ENCODE results near the gene OSBPL8. TPM values are rescaled to one million over a fixed set of nuclear protein-coding genes. Genes with fewer than 3 reads are reported as not detected.
"Not testable (repeated sequence)": the region's sequence is repeated elsewhere in the genome, so short reads cannot be mapped to it uniquely, and the experiment has no call there.

The OSBPL8 gene
- total and polyA plus RNA-seq, 2 experiments from 2014 or later: 64.4 to 73.4 TPM

GRCh38 chr12:76490763-76491162, 68.8 kb downstream of the OSBPL8 start:
- no peak for DNase-seq
- Histone ChIP-seq H3K4me2 (ENCODE audit: unreplicated experiment) (no peak overlapping the region), H3K36me3 (ENCODE audit: low read depth) (peaks cover 9% of the 10 kb centered on the region), H2AFZ (no peak overlapping the region), H3F3A (ENCODE audit: insufficient read depth) (peaks cover 32% of the 10 kb centered on the region), H3K9ac (no peak overlapping the region), H3K4me3 (no peak overlapping the region), H3K27me3 (replicated peaks; ENCODE audit: insufficient read depth) (no peaks in the 10 kb centered on the region), H3K79me2 (ENCODE audit: insufficient read depth) (peaks cover 82% of the 10 kb centered on the region), H3K4me1 (ENCODE audit: insufficient read depth) (peaks cover 12% of the 10 kb centered on the region), H3K27ac (no peak overlapping the region), H3K9me2 (ENCODE audit: insufficient read depth) (no peaks in the 10 kb centered on the region), H3K9me3 (ENCODE audit: low read depth) (peaks cover 3% of the 10 kb centered on the region), H4K20me1 (ENCODE audit: insufficient read depth) (no peaks in the 10 kb centered on the region)
- TF ChIP-seq EZH2 (IDR thresholded peaks at IDR 0.05; ENCODE audit: insufficient read depth, poor library complexity, severe bottlenecking): no peak
- no peak for TF ChIP-seq EZH2phosphoT487 (IDR thresholded peaks at IDR 0.05; ENCODE audit: insufficient read depth, low read depth)
- 88 to 91% methylated on average over 4 of the region's 4 CpGs for WGBS, 2 experiments (ENCODE audit: low coverage in 1 of 2, low lambda C conversion rate in 2 of 2, missing lambda C conversion rate in 2 of 2)
- in situ Hi-C loops (cut with MboI): no loop called here

GRCh38 chr12:76489737-76490136, 69.8 kb downstream of the OSBPL8 start:
- 34 to 39% methylated on average over 3 of the region's 3 CpGs for WGBS, 2 experiments (ENCODE audit: low coverage in 1 of 2, low lambda C conversion rate in 2 of 2, missing lambda C conversion rate in 2 of 2)

DNA sequence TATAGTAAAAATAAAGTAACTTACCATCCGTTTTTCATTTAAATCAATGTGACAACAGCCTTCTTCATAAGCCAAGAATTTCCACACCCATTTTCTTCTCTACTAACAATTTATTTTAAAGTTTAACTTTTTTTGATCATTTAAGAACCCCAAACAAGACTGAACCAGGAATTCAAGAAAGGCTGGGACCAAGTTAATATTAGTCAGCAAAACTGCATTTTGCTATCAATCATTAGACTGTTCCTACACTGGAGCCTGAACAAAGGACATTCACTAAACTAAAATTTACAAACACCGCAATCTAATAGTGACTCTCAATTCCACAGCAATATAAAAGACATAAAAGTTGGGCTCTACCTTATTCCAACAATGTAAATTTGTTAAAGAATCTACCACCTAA, 73.6 kb downstream of the OSBPL8 start:
- Histone ChIP-seq H3K4me3 (no peak overlapping the region), H3K79me2 (ENCODE audit: insufficient read depth) (peaks cover 58% of the 10 kb centered on the region), H3K4me2 (ENCODE audit: unreplicated experiment) (no peak overlapping the region), H3F3A (ENCODE audit: insufficient read depth) (peaks cover 25% of the 10 kb centered on the region), H3K27me3 (replicated peaks; ENCODE audit: insufficient read depth) (no peaks in the 10 kb centered on the region), H3K9me3 (ENCODE audit: low read depth) (no peaks in the 10 kb centered on the region), H2AFZ (no peak overlapping the region), H3K9ac (no peak overlapping the region), H3K9me2 (ENCODE audit: insufficient read depth) (no peaks in the 10 kb centered on the region), H3K4me1 (ENCODE audit: insufficient read depth) (peaks cover 12% of the 10 kb centered on the region), H3K27ac (no peak overlapping the region), H4K20me1 (ENCODE audit: insufficient read depth) (no peaks in the 10 kb centered on the region), H3K36me3 (ENCODE audit: low read depth) (peaks cover 11% of the 10 kb centered on the region)
- in situ Hi-C loops (cut with MboI): no loop called here
- DNase-seq: no peak
- 63 to 72% methylated on average over 2 of the region's 2 CpGs for WGBS, 2 experiments (ENCODE audit: low coverage in 1 of 2, low lambda C conversion rate in 2 of 2, missing lambda C conversion rate in 2 of 2)
- TF ChIP-seq EZH2phosphoT487 (IDR thresholded peaks at IDR 0.05; ENCODE audit: insufficient read depth, low read depth) (no peak), EZH2 (IDR thresholded peaks at IDR 0.05; ENCODE audit: insufficient read depth, poor library complexity, severe bottlenecking) (no peak)

More at GRCh38 chr12:76489737-76490136, 69.8 kb downstream of the OSBPL8 start:
- Histone ChIP-seq H3K36me3 (ENCODE audit: low read depth) (peaks cover 11% of the 10 kb centered on the region), H3K27ac (peak overlapping the region; percentile 55), H3K9me3 (ENCODE audit: low read depth) (peaks cover 3% of the 10 kb centered on the region), H4K20me1 (ENCODE audit: insufficient read depth) (no peaks in the 10 kb centered on the region), H3K4me3 (no peak overlapping the region), H3K9me2 (ENCODE audit: insufficient read depth) (no peaks in the 10 kb centered on the region), H3K4me1 (ENCODE audit: insufficient read depth) (peaks cover 12% of the 10 kb centered on the region), H3K4me2 (ENCODE audit: unreplicated experiment) (peak overlapping the region; percentile 41), H3K79me2 (ENCODE audit: insufficient read depth) (peaks cover 78% of the 10 kb centered on the region), H3K9ac (no peak overlapping the region), H3K27me3 (replicated peaks; ENCODE audit: insufficient read depth) (no peaks in the 10 kb centered on the region), H2AFZ (no peak overlapping the region), H3F3A (ENCODE audit: insufficient read depth) (peaks cover 32% of the 10 kb centered on the region)
- DNase-seq: peak; percentile 83
- TF ChIP-seq EZH2phosphoT487 (IDR thresholded peaks at IDR 0.05; ENCODE audit: insufficient read depth, low read depth) (no peak), EZH2 (IDR thresholded peaks at IDR 0.05; ENCODE audit: insufficient read depth, poor library complexity, severe bottlenecking) (no peak)
- in situ Hi-C loops (cut with MboI): no loop called here

DNA sequence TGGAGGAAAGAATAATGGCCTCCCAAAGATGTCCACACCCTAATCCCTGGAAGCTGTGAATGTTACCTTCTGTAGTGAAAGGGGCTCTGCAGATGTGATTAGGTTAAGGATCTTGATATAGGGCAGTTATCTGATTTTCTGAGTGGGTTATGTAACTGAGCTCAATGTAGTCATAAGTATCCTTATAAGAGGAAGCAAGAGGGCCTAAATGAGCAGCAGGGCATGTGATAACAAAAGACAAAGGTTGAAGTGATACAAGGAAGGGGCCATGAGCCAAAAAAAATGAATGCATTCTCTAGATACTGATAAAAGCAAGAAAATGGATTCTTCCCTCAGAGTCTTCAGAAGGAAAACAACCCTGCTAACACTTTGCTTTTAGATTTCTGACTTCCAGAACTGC, 78.8 kb downstream of the OSBPL8 start:
- peaks cover 3% of the 10 kb centered on the region; the same call in 1 of the 2 replicates for H3K36me3 ChIP-seq (ENCODE audit: low read depth)
- H3F3A ChIP-seq (ENCODE audit: insufficient read depth): no peaks in the 10 kb centered on the region
- no peak for DNase-seq
- no peaks in the 10 kb centered on the region for H3K9me3 ChIP-seq (ENCODE audit: low read depth)
- no peaks in the 10 kb centered on the region for H3K4me1 ChIP-seq (ENCODE audit: insufficient read depth)
- no peaks in the 10 kb centered on the region for H3K27me3 ChIP-seq (replicated peaks; ENCODE audit: insufficient read depth)
- in situ Hi-C loops (cut with MboI): no loop called here
- peaks cover 65% of the 10 kb centered on the region for H3K79me2 ChIP-seq (ENCODE audit: insufficient read depth)
- H2AFZ ChIP-seq: no peak overlapping the region
- H3K9ac ChIP-seq: no peak overlapping the region
- no peaks in the 10 kb centered on the region for H4K20me1 ChIP-seq (ENCODE audit: insufficient read depth)
- no peak overlapping the region for H3K4me3 ChIP-seq
- H3K27ac ChIP-seq: no peak overlapping the region
- no peak overlapping the region for H3K4me2 ChIP-seq (ENCODE audit: unreplicated experiment)
- TF ChIP-seq EZH2phosphoT487 (IDR thresholded peaks at IDR 0.05; ENCODE audit: insufficient read depth, low read depth): no peak
- TF ChIP-seq EZH2 (IDR thresholded peaks at IDR 0.05; ENCODE audit: insufficient read depth, poor library complexity, severe bottlenecking): no peak
- no peaks in the 10 kb centered on the region for H3K9me2 ChIP-seq (ENCODE audit: insufficient read depth)

- DNase-seq: no peak
- TF ChIP-seq EZH2 (IDR thresholded peaks at IDR 0.05; ENCODE audit: insufficient read depth, poor library complexity, severe bottlenecking) (no peak), EZH2phosphoT487 (IDR thresholded peaks at IDR 0.05; ENCODE audit: insufficient read depth, low read depth) (no peak)
- WGBS, 2 experiments (ENCODE audit: low coverage in 1 of 2, low lambda C conversion rate in 2 of 2, missing lambda C conversion rate in 2 of 2): 78 to 84% methylated on average over 5 of the region's 5 CpGs
- H3K79me2 ChIP-seq (ENCODE audit: insufficient read depth): peaks cover 79% of the 10 kb centered on the region
- no peak overlapping the region for H3K4me3 ChIP-seq
- H4K20me1 ChIP-seq (ENCODE audit: insufficient read depth): no peaks in the 10 kb centered on the region
- H3K4me1 ChIP-seq (ENCODE audit: insufficient read depth): no peaks in the 10 kb centered on the region
- in situ Hi-C loops (cut with MboI): no loop called here
- no peak overlapping the region for H2AFZ ChIP-seq
- H3K36me3 ChIP-seq (ENCODE audit: low read depth): no peaks in the 10 kb centered on the region; the same call in 1 of the 2 replicates
- no peak overlapping the region for H3K27ac ChIP-seq
- no peak overlapping the region for H3K4me2 ChIP-seq (ENCODE audit: unreplicated experiment)
- H3K9ac ChIP-seq: no peak overlapping the region
- no peaks in the 10 kb centered on the region for H3K27me3 ChIP-seq (replicated peaks; ENCODE audit: insufficient read depth)
- no peaks in the 10 kb centered on the region for H3K9me2 ChIP-seq (ENCODE audit: insufficient read depth)
- H3F3A ChIP-seq (ENCODE audit: insufficient read depth): no peaks in the 10 kb centered on the region
- H3K9me3 ChIP-seq (ENCODE audit: low read depth): no peaks in the 10 kb centered on the region
Measured at GRCh38 chr12:76478045-76478444, 81.5 kb downstream of the OSBPL8 start.

- in situ Hi-C loops (cut with MboI); H3K9me3 ChIP-seq (ENCODE audit: low read depth): not testable (repeated sequence)
- peaks cover 88% of the 10 kb centered on the region for H3K79me2 ChIP-seq (ENCODE audit: insufficient read depth)
Measured at GRCh38 chr12:76472862-76473261, 86.7 kb downstream of the OSBPL8 start.

More at GRCh38 chr12:76472862-76473261, 86.7 kb downstream of the OSBPL8 start:
- not testable (repeated sequence) for H2AFZ ChIP-seq; H3K9me2 ChIP-seq (ENCODE audit: insufficient read depth); DNase-seq; H3K36me3 ChIP-seq (ENCODE audit: low read depth); H3K9ac ChIP-seq; H4K20me1 ChIP-seq (ENCODE audit: insufficient read depth); H3K27me3 ChIP-seq (replicated peaks; ENCODE audit: insufficient read depth); H3K27ac ChIP-seq; H3K4me3 ChIP-seq; H3K4me2 ChIP-seq (ENCODE audit: unreplicated experiment)
- 98 to 100% methylated on average over 7 to 8 of the region's 8 CpGs for WGBS, 2 experiments (ENCODE audit: low coverage in 1 of 2, low lambda C conversion rate in 2 of 2, missing lambda C conversion rate in 2 of 2)
- H3K4me1 ChIP-seq (ENCODE audit: insufficient read depth): peaks cover 22% of the 10 kb centered on the region
- H3F3A ChIP-seq (ENCODE audit: insufficient read depth): peaks cover 22% of the 10 kb centered on the region
